ENCODE results near the gene ATRNL1. TPM values are rescaled to one million over a fixed set of nuclear protein-coding genes. Genes with fewer than 3 reads are reported as not detected.

The ATRNL1 gene
- total and polyA plus RNA-seq, 2 experiments from 2014 or later: 4.8 to 29.7 TPM

GRCh38 chr10:115932099-115932498 is 838.9 kb downstream of the ATRNL1 start (continued):
- TF ChIP-seq CTCF (conservative IDR thresholded peaks at IDR 0.05; ENCODE audit: low read depth in 2 of 2): no peak
- no peak for TF ChIP-seq ETS1 (IDR thresholded peaks at IDR 0.05)
- no peak for TF ChIP-seq ZNF331 (CRISPR knock-in tag; IDR thresholded peaks at IDR 0.05; ENCODE audit: low read depth)
- TF ChIP-seq EZH2 (IDR thresholded peaks at IDR 0.05; ENCODE audit: low read depth, unreplicated experiment): no peak
- no peak for TF ChIP-seq ZNF114 (CRISPR knock-in tag; IDR thresholded peaks at IDR 0.05)

- Histone ChIP-seq H3F3A (replicated peaks; ENCODE audit: low read depth) (no peaks in the 10 kb centered on the region), H3K27ac (ENCODE audit: low read depth) (no peak overlapping the region), H3K79me2 (replicated peaks; ENCODE audit: insufficient read depth) (no peaks in the 10 kb centered on the region), H4K20me1 (replicated peaks; ENCODE audit: insufficient read depth) (no peaks in the 10 kb centered on the region), H3K4me2 (no peak overlapping the region), H3K36me3 (ENCODE audit: insufficient read depth) (no peaks in the 10 kb centered on the region), H3K27me3 (ENCODE audit: insufficient read depth) (no peaks in the 10 kb centered on the region), H2AFZ (no peak overlapping the region), H3K4me3 (no peak overlapping the region), H3K4me1 (ENCODE audit: insufficient read depth) (peaks cover 16% of the 10 kb centered on the region; the same call in 1 of the 2 replicates), H3K9me2 (ENCODE audit: insufficient read depth) (no peaks in the 10 kb centered on the region)
- Mint-ChIP-seq H3K4me1 (peaks cover 3% of the 10 kb centered on the region; the same call in 2 of the 3 replicates), H3K9me3 (no peaks in the 10 kb centered on the region), H3K4me3 (no peak overlapping the region), H3K27ac (no peak overlapping the region), H3K36me3 (ENCODE audit: low read depth) (no peaks in the 10 kb centered on the region), H3K27me3 (ENCODE audit: insufficient read depth, low read depth, poor library complexity) (peaks cover 2% of the 10 kb centered on the region)
- DNase-seq (ENCODE audit: low spot score) (no peak), ATAC-seq (no peak)
- no peak for TF ChIP-seq POLR2AphosphoS5 (IDR thresholded peaks at IDR 0.05; ENCODE audit: low read depth)
- no peak for TF ChIP-seq ZNF331 (CRISPR knock-in tag; IDR thresholded peaks at IDR 0.05; ENCODE audit: low read depth)
- no peak for TF ChIP-seq EZH2phosphoT487 (IDR thresholded peaks at IDR 0.05; ENCODE audit: unreplicated experiment)
- no peak for TF ChIP-seq EZH2 (IDR thresholded peaks at IDR 0.05; ENCODE audit: low read depth, unreplicated experiment)
- TF ChIP-seq ETS1 (IDR thresholded peaks at IDR 0.05): no peak
- TF ChIP-seq ZNF462 (CRISPR knock-in tag; IDR thresholded peaks at IDR 0.05): no peak
- TF ChIP-seq CREB1 (CRISPR knock-in tag; IDR thresholded peaks at IDR 0.05; ENCODE audit: low read depth): no peak
- TF ChIP-seq NANOG (IDR thresholded peaks at IDR 0.05; ENCODE audit: borderline replicate concordance): no peak
- TF ChIP-seq ZNF114 (CRISPR knock-in tag; IDR thresholded peaks at IDR 0.05): no peak
- TF ChIP-seq CTCF (conservative IDR thresholded peaks at IDR 0.05; ENCODE audit: low read depth in 2 of 2): no peak
- TF ChIP-seq JUNB (IDR thresholded peaks at IDR 0.05; ENCODE audit: unreplicated experiment): no peak
- no peak for TF ChIP-seq STAT1 (IDR thresholded peaks at IDR 0.05; ENCODE audit: unreplicated experiment)
Measured at GRCh38 chr10:115933098-115933497, 839.9 kb downstream of the ATRNL1 start.

Data from GM23338 (cell line).